ENCODE results near the gene XCL1.
"Not testable (repeated sequence)": the region's sequence is repeated elsewhere in the genome, so short reads cannot be mapped to it uniquely, and the experiment has no call there.

The XCL1 gene

DNA sequence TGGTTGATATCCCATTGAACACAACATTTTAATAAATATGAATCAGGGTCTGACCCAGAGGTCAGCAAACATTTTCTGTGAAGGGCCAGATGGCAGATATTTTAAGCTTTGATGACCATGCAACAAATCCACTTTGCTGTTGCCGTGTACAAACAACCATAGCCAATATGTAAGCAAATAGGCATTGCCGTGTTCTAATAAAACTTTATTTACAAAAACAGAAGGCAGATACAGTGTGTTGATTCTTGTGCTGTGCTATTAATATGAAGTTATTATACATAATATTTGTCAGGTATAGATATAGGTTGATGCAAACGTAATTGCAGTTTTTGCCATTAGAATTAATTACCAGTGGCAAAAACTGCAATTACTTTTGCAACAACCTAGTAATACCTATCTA, 8.8 kb upstream of the XCL1 start:
- DNase-seq (ENCODE audit: low read depth, low spot score) = no peak

DNA sequence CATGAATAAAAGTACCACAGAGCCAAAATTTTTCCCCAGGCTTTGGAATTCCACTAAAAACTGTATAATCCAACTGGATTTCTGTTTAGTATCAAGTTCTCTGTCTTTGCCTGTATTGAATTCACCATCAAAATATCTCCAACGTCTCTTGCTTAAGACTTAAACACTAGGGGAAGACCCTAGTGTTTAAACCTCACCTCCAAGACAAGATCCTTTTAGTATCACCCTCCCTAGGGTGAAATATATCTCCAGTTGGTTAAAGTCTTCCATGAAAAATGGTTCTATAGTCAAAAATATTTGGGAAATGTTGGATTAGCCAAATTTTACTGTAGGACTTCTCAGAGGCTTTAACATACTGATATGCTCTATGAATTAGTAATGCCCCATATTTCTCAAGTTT, 8.1 kb upstream of the XCL1 start:
- DNase-seq (ENCODE audit: low read depth, low spot score) = no peak

DNA sequence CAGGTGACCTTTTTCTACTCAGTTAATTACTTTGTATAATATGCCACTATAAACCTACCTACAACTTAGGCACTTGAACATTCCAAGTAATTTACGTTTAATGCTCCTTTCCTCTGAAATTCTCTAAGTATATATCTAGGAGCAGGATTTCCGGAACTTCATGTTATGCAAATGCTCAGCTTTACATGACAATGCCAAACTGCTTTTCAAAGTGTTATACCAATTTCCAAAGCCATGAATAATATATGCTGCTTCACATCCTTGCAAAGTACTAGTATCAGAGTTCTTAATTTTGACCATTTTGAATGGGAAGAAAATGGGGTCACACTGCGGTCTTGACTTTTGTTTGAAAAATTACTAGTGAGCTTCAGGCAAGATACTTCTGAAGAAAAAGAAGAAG, 5.8 kb upstream of the XCL1 start:
- no peak for DNase-seq (ENCODE audit: low read depth, low spot score)

DNA sequence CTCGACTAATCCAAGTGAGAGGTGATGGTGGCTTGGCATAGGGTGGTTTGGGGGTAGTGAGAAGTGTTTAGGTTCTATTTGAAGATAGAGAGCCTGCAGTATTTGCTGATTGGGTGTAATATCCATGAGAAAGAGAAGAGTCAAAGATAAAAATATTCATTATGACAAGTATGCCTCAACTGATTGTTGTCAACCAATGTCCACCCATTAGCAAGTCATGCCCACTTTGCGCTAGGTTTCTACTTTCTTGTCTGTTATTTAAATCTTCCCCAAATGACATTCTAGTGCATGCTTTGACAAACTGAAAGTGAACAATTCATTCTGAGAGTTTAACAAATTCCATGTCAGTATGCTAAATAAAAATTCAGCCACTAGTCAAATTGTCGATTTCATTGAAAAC, 3.8 kb upstream of the XCL1 start:
- no peak for DNase-seq (ENCODE audit: low read depth, low spot score)

DNA sequence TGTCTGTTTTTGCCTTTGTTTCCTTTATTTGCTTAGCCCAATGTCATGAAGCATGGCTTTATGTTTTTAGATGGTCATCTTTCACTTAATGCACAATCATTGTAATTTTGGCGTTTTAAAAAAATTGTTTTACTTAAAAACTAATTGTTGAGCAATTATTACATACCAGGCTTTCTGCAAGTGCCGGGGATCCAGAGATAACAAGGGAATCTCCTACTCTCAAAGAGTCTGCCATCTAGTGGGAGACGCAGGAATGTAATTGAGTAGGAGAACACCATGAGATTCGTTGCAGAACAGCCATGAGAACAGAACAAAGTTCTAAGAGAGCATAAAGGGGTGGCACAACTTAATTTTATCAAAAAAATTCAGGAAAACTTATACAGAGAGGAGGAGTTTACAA, 2.2 kb upstream of the XCL1 start:
- not testable (repeated sequence) for DNase-seq (ENCODE audit: low read depth, low spot score)

DNA sequence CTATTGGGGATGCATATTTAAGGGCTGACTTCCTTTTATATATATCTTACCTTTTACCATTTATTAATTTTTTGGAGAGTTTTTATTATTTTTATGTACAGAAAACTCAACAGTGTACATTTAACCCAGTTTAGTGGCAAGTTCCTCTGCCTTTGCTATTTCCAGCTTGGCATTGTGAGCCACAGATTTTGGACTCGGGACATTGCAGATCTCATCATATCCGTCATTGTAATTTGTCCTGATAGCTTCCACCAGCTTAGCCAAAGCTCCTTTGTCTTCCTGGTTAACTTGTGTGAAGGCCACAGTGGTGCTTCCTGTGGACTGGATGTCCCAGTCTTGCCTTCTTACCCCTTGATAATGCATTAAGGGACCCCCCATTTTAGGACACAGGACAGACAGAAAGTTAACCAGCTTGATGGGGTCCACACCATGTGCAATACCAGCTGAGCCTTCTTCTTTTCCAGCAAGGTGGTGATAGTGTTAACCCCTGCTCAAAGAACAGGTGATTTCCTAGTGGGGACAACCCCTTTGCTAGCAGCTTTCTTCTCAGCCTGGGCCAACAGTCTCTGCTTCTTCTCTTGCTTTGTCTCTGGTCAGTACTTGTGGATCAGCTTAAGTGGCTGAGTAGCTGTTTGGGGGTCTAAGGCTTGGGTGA, 2.3 kb downstream of the XCL1 start:
- DNase-seq (ENCODE audit: low read depth, low spot score) = not testable (repeated sequence)

DNA sequence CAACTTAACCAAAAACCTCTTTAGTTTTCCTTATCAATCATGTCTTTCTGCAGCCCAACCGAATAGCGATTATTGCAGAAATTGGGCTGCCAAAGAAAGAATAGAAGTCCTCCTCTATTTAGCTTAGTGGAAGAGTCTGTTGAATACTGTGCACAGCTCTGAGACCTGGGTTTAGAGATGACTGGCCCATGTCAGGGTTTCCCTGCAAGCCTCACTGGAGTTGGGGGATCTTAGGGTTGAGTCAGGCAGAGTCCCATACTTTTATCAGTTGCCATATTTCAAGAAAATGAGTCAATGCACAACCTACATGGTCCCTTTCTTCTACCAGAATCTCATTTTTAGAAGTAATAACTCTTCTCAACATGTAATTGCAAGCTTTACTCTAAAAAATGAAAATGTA, 3.9 kb downstream of the XCL1 start:
- DNase-seq (ENCODE audit: low read depth, low spot score) = not testable (repeated sequence)

DNA sequence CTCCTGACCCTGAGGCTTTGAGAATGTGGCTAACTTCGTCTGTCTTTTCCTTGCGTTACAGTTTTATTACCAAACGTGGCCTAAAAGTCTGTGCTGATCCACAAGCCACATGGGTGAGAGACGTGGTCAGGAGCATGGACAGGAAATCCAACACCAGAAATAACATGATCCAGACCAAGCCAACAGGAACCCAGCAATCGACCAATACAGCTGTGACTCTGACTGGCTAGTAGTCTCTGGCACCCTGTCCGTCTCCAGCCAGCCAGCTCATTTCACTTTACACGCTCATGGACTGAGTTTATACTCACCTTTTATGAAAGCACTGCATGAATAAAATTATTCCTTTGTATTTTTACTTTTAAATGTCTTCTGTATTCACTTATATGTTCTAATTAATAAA, 4.6 kb downstream of the XCL1 start:
- DNase-seq (ENCODE audit: low read depth, low spot score) = not testable (repeated sequence)

DNA sequence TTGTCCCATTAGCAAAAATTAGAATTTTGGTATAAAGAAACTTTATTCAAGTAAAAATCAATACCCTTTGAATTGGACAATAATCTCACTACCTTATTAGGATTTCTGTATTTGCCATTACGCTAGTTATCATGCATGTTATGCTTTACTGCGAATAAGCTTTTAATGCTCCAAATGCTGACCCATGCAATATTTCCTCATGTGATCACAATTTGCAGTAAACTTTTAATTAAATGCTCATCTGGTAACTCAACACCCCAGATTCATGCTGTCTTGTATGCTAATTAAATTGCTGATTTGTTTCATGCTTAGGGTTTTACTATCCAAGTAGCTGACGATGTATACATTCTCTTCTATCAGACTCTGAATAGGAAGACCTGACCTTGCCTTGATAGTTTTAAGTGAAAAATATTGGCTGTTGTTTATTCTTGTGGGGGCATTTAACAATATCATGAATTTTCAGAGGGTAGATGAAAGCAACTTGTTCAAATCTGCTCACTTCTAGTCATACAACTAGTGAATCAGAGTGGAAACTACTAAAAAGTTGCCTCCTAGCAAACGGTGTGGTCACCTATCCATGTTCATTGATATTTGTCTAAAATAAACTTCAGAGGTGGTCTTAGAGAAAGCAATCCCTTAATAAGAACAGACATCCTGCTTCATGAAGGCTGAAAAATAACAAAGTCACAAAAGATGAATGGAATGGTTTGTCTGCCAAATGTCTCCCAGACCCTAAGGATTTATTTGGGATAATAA, 5.6 kb downstream of the XCL1 start:
- no peak for DNase-seq (ENCODE audit: low read depth, low spot score)

DNA sequence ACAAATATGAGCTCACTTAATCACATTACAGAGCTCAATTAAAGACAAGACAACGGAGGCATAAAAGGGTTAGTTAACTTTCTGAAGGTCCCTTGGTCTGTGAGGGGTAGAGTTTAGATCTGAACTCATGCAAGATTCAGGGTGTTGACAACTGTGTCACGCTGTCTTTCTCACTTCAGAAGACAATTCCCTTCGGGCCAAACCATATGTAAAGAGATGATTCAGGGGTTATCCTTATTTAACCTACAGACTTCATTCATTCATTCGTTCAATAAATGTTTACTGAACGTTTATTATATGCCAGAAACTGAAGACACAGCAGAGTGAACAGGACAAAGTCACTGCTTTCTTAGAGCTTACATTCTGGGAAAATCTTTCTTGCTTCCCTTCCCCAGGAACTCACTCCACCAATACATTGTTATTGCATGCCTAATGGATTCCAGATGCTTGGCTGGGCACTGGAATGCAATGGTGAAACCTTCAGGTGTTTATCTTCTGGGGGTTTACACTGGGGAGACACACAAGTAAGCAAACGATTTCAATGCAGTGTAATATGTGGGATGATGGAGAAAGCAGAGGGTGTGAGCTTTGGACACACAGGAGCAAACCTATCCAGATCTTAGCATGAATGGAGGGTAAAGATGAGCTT, 6.4 kb downstream of the XCL1 start:
- DNase-seq (ENCODE audit: low read depth, low spot score) = no peak

DNA sequence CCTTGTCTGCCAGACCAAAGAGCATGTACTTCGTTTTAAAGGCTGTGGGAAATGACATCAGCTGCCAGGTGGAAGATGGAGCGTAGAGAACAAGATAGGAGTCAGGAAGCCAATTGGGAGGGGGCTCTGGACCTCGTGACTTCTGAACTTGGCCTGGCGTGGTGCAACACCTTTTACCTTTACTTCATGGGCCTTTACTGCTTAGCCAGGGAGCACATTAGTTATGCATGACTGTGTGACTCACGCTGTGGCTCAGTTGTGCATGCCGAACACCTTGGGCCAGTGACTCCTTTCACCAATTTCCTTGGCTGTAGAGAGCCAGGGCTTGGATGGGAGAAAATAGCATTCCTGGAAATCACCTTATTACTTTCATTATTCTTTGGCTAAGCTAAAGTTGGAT, 7.2 kb downstream of the XCL1 start:
- no peak for DNase-seq (ENCODE audit: low read depth, low spot score)

DNA sequence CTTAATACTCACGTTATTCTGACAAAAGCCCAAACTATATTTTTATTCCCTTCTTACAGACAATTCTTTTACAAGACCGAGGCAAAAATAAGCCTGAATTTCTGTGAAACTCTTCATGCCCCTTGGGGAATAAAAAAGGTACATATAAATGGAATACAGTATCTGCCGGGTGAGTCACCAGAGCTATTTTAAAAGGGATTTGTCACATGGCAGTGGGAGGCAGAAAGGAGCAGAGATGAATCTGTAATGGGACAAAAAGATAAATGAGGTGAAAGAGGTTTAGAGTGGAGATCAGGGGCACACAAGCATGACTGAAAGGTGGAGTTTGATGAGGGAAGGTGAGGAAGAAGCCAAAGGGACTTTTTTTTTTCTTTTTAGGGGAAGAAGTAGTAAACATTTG, 8.8 kb downstream of the XCL1 start:
- no peak for DNase-seq (ENCODE audit: low read depth, low spot score)

DNA sequence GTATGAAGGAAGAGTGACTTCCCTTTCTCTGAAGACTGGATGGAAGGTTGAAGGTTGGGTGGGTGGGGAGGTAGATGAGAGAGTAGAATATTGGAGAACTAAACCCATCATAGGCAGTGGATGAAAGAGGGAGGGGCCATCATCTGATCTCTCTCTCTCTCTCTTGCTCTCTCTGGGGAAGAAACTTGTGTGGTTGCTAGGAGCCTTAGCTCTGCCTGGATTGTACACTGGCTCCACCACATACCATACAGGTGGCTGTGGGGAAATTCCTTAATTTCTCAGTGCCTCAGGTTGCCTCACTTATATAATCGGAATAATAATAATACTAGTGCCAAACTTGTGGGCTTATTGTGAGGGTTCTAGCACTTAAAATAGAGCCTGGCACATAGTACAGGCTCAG, 9.5 kb downstream of the XCL1 start:
- DNase-seq (ENCODE audit: low read depth, low spot score) = no peak

DNA sequence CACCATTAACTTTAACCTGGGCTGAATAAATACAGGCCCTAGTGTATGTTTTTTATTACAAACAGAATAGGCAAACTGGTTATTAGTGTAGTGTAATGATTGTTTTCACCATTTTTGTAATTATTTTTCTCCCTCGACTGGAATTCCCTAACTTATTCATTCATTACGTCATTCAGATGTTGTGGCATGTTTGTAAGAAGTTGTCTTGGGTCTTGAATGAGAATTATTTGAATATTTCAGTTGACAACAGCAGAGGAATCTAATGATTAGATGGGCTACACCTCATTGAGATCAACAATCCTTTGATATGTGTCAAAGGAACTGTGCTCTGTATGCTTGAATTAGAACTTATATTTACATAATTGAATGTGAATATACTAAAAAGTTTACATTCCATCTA, 12.8 kb downstream of the XCL1 start:
- no peak for DNase-seq (ENCODE audit: low read depth, low spot score)

DNA sequence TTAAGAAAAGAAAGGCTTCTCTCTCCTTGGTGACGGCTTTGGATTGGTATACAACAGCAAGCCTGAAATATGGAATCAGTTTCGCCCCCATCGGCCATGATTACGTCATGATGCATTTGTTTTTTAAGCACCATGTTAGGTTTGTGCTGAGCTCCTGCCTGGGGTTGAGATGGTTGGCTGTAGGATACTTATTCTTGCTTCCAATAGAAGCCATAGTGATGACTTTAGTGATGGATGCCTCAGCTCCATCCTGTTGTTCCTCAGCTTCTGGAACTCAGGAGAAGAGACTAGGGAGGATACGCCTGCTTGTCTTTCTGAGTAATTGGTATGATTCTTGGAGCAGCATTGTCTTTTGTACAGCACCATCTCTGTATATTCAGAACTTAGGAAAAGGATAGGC, 14.7 kb downstream of the XCL1 start:
- DNase-seq (ENCODE audit: low read depth, low spot score) = no peak

DNA sequence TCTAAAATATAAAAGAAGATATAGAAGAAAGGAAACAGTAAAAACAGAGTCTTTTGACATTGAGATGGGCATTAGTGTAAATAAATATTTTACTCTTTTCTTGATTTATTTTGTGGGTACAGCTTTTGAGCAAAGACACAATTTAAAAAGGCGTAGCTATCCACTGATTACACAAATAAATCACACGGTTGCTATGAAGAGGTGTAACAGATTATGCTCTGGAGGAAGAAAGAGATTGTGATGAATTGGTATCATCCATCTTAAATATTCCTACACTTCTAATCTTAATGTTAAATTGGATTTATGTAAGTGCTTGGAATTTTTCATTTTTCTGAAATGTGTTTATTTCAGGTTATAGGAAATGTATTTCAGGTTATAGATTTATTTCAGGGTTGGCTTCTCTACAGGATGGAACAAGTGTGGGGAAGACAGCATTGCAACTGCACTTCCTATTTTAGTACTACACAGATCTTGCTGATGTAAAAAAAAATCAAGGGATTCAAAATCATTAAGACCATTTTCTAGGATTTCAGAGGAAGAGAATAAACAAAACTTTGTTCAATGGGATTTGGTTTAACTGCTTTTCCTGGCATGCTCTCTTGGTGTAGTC, 15.3 kb downstream of the XCL1 start:
- DNase-seq (ENCODE audit: low read depth, low spot score) = no peak

DNA sequence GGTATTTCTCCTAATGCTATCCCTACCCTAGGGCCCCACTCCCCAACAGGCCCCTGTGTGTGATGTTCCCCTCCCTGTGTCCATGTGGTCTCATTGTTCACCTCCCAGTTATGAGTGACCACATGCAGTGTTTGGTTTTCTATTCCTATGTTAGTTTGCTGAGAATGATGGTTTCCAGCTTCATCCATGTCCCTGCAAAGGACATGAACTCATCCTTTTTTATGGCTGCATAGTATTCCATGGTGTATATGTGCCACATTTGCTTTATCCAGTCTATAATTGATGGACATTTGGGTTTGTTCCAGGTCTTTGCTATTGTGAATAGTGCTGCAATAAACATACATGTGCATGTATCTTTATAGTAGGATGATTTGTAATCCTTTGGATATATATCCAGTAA, 19.0 kb downstream of the XCL1 start:
- not testable (repeated sequence) for DNase-seq (ENCODE audit: low read depth, low spot score)

DNA sequence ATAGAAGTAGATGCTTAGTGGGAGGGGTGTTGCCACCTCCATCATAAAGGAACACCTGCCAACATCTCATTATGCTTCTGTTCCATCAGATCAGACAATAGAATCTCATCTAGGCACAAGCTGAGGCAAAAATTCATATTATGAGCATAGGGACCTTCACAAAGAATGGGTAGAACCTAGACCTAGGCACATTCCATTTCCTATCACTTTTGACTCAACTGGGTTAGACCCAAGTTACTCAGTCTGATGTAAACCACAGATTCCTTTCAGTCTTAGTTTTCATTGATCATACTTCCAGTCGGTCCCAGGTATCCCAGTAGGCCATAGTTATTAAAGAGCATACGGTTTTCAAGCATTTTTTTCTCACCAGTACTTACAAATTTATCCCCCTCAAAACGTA, 21.7 kb downstream of the XCL1 start:
- no peak for DNase-seq (ENCODE audit: low read depth, low spot score)

DNA sequence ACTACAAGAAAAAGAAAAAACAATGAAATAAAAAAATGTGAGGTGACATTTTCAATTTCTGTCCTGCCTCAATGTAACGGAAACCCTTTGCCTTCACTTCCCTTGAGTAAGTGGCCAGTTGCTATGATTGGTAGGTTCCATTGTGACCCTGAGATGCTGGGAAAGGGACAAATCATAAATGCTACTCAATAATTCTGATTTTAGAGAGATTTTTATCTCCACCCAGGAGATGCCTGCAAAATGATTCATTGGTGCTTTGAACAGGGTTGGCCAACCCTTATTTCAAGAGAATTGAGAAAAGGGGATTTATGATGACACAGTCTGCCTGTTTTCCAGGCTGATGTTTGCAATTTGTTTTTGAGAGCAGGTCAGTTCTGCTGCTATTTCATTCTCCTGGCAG, 22.5 kb downstream of the XCL1 start:
- no peak for DNase-seq (ENCODE audit: low read depth, low spot score)

DNA sequence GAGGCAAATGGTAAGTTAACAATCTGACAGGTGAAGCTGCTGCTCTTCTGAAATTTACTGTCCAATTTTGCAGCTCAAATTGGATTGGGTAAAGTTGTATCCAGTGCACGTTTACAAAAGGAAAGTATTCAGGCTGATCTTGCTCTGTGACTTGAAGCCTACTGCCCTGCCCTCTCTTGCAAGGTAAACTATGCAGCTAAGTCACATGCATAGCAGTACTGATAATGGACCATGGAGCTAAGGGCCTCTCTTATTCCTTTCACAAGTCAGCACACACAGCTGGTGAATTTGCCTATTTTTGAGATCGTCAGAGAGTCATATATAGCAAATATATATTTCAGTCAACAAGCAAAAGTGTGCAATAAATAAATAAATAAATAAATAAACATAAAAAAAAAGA, 23.2 kb downstream of the XCL1 start:
- no peak for DNase-seq (ENCODE audit: low read depth, low spot score)

DNA sequence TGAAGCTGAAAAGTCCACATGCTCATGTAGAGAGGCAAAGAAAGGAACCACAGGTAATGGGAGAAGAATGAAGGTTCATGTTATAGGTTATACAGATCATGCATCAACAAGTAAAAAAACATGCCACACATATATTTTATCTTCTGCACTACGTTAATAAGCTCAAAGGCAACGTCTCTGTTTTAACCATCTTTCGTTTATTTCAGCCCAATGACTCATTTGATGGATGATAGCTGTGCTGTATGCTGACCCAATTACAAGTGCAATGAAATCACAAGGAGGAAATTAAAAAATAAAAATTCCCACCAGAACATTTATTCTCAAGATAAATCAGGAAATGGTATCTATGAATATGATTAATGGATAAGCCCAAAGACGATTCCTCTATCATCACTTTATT, 24.6 kb downstream of the XCL1 start:
- DNase-seq (ENCODE audit: low read depth, low spot score) = no peak

DNA sequence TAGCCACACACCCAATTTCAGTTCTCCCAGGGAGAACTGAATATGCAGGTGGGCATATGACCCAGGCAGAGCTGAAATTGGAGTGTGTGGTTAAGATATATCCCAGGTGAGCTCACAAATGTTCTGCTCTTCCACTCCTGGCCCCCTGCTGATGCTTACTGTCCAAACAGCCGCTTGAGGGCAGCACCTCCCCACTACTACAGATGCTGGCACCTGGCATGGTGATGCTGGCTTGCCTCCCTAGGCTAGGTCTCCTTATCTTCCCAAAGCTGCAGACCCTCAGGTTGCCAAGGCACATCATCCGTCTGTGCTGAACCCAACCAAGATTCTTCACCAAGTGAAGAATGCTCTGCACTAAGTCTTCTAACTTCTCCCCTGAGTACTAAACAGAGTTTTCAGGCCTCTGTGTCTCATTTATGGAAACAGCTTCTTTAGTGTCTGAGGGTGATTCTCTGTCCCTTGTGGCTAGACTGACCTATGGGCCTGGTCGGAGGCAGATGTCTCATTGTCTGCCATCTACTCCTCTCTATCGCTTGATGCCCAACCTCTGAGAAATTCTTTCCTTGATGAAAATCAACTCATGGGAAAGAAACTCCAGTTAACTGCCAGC, 27.2 kb downstream of the XCL1 start:
- peak; percentile 5 for DNase-seq (ENCODE audit: low read depth, low spot score)

All from brain pericyte (primary cell).